ENCODE data around the gene CIZ1. TPM values are rescaled to one million over a fixed set of nuclear protein-coding genes. Genes with fewer than 3 reads are reported as not detected.

CIZ1 gene
- total and polyA plus RNA-seq, 2 of the 13 experiments (the other 11 are each of a cell fraction or from before 2014, with no cell fraction given): 30.6 to 50.3 TPM

DNA sequence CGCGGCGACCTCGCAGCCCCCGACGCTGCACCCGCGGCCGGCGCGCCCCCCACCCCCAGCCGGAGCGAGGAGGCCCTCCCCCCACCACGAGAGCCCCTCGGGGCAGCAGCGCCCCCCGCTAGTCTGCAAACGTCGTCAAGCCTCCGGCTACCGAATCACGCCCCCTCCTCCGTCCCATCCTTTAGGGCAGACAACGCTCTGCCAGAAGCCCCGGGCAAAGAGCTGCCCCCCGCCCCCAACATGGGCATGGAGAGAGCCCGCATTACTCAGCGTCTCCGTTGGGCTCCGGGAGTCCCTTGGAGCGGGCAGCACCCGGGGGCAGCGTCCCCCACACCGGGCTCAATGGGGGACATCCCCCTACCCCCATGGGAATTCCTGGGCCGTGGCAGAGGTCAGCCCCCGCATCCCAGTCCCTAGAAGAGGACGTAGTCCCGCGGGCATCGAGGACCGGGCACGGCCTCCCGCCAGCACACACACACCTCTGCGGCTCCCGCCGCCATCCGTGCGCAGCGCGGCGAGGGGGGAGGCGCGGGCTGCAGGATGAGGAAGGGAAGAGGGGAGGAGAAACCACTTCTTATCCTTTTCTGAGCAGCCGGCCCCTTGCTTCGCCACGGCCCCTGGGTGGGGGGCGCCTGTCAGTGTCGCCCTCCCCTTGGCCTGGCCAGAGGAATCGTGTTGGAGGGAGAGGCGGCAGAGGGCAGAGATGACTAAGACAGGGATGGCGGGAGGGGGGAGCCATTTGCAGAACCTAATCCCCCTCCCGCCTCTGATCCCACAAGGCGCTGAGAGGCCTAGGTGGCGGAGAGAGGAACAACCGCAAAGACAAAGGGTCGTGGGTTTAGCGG lies 12.6 kb upstream of the CIZ1 start (continued):
- TF ChIP-seq, protein P1, sequence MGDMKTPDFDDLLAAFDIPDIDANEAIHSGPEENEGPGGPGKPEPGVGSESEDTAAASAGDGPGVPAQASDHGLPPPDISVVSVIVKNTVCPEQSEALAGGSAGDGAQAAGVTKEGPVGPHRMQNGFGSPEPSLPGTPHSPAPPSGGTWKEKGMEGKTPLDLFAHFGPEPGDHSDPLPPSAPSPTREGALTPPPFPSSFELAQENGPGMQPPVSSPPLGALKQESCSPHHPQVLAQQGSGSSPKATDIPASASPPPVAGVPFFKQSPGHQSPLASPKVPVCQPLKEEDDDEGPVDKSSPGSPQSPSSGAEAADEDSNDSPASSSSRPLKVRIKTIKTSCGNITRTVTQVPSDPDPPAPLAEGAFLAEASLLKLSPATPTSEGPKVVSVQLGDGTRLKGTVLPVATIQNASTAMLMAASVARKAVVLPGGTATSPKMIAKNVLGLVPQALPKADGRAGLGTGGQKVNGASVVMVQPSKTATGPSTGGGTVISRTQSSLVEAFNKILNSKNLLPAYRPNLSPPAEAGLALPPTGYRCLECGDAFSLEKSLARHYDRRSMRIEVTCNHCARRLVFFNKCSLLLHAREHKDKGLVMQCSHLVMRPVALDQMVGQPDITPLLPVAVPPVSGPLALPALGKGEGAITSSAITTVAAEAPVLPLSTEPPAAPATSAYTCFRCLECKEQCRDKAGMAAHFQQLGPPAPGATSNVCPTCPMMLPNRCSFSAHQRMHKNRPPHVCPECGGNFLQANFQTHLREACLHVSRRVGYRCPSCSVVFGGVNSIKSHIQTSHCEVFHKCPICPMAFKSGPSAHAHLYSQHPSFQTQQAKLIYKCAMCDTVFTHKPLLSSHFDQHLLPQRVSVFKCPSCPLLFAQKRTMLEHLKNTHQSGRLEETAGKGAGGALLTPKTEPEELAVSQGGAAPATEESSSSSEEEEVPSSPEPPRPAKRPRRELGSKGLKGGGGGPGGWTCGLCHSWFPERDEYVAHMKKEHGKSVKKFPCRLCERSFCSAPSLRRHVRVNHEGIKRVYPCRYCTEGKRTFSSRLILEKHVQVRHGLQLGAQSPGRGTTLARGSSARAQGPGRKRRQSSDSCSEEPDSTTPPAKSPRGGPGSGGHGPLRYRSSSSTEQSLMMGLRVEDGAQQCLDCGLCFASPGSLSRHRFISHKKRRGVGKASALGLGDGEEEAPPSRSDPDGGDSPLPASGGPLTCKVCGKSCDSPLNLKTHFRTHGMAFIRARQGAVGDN (CRISPR knock-in tag; IDR thresholded peaks at IDR 0.05): peak; percentile 51

DNA sequence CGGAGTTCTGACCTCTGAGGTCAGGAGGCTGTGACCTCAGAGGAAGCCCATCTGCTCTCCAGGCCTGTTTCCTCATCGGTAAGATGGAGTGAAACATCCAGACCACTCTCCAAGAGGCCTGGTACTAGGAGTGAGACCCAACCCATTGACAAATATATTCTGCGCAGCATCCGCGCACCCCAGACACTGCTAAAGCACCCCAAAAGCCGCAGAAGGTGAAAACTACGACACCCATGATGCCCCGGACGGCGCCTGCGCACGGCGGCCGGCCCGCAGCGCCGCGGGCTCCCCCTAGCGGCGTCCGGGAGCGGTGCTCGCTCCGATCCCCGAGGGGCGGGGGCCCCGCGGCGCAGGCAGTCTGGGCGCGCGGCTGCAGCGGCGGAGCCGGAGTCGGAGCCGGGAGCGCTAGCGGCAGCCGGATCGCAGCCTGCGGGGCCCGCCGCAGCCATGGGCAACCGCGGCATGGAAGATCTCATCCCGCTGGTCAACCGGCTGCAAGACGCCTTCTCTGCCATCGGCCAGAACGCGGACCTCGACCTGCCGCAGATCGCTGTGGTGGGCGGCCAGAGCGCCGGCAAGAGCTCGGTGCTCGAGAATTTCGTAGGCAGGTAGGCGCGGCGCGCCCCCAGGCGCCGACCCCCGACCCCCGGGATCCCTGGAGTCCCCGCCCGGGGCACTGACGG lies 11.8 kb upstream of the CIZ1 start, which contains the start of gene DNM1:
TSS of gene DNM1 (plus strand) at position 356 of the 683 bp plus-strand sequence. CDS start at position 448, 92 bp downstream.
- Histone ChIP-seq H3K9me3 (ENCODE audit: low read length) (no peaks in the 10 kb centered on the region), H3K27me3 (ENCODE audit: control insufficient read depth in 1 of 2, insufficient read depth in 2 of 2, low read length in 2 of 2) (peaks cover 6 to 24% of the 10 kb centered on the region in 2 experiments; a peak in 4 of 5 replicates), H4K20me1 (ENCODE audit: insufficient read depth, low read length) (no peaks in the 10 kb centered on the region), H3K27ac (ENCODE audit: extremely low read length, insufficient read depth, low read length) (no peak within 1 kb of the TSS), H3K4me2 (ENCODE audit: low read depth, low read length) (peak within 1 kb of the TSS; percentile 92), H3K4me3 (replicated peaks in 1 of 3; ENCODE audit: insufficient read depth in 1 of 3, low read depth in 2 of 3, low read length in 3 of 3) (peak within 1 kb of the TSS; percentile 54 to 77 (median 69); a peak in 5 of 6 replicates), H3K79me2 (ENCODE audit: insufficient read depth, low read length) (no peaks in the 10 kb centered on the region), H2AFZ (ENCODE audit: low read length) (peak within 1 kb of the TSS; percentile 18), H3K36me3 (replicated peaks in 1 of 2; ENCODE audit: control insufficient read depth in 1 of 2, insufficient read depth in 2 of 2, low read length in 2 of 2) (no peaks in the 10 kb centered on the region), H3K4me1 (ENCODE audit: insufficient read depth, low read length) (peaks cover 51% of the 10 kb centered on the region), H3K9ac (ENCODE audit: insufficient read depth, low read depth, low read length) (peak within 1 kb of the TSS; percentile 50)
- 3% methylated on average over 6 of the region's 72 CpGs for WGBS (ENCODE audit: low lambda C conversion rate)
- ChIA-PET POLR2A (no interaction called here), CTCF (ENCODE audit: low intra/inter-chr PET ratio, low total read pairs) (no interaction called here)
- no peak for DNase-seq (ENCODE audit: low spot score)
- peak; percentile 82 for ATAC-seq
- BruUV-seq (replicated peaks): no TSS peak
- no peak for FAIRE-seq
- intact Hi-C loops (cut with micrococcal nuclease; ENCODE audit: unreplicated experiment): no loop called here
- in situ Hi-C loops (cut with HindIII; ENCODE audit: extremely low pct_ligation_motif_present, low pct_unique_long_range_greater_than_20kb): no loop called here
- TF ChIP-seq, protein P2, sequence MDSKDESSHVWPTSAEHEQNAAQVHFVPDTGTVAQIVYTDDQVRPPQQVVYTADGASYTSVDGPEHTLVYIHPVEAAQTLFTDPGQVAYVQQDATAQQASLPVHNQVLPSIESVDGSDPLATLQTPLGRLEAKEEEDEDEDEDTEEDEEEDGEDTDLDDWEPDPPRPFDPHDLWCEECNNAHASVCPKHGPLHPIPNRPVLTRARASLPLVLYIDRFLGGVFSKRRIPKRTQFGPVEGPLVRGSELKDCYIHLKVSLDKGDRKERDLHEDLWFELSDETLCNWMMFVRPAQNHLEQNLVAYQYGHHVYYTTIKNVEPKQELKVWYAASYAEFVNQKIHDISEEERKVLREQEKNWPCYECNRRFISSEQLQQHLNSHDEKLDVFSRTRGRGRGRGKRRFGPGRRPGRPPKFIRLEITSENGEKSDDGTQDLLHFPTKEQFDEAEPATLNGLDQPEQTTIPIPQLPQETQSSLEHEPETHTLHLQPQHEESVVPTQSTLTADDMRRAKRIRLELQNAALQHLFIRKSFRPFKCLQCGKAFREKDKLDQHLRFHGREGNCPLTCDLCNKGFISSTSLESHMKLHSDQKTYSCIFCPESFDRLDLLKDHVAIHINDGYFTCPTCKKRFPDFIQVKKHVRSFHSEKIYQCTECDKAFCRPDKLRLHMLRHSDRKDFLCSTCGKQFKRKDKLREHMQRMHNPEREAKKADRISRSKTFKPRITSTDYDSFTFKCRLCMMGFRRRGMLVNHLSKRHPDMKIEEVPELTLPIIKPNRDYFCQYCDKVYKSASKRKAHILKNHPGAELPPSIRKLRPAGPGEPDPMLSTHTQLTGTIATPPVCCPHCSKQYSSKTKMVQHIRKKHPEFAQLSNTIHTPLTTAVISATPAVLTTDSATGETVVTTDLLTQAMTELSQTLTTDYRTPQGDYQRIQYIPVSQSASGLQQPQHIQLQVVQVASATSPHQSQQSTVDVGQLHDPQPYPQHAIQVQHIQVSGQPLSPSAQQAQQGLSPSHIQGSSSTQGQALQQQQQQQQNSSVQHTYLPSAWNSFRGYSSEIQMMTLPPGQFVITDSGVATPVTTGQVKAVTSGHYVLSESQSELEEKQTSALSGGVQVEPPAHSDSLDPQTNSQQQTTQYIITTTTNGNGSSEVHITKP (CRISPR knock-in tag; IDR thresholded peaks at IDR 0.05; ENCODE audit: low read depth): no peak
- TF ChIP-seq, protein P3, sequence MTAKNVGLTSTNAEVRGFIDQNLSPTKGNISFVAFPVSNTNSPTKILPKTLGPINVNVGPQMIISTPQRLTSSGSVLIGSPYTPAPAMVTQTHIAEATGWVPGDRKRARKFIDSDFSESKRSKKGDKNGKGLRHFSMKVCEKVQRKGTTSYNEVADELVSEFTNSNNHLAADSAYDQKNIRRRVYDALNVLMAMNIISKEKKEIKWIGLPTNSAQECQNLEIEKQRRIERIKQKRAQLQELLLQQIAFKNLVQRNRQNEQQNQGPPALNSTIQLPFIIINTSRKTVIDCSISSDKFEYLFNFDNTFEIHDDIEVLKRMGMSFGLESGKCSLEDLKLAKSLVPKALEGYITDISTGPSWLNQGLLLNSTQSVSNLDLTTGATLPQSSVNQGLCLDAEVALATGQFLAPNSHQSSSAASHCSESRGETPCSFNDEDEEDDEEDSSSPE (CRISPR knock-in tag; IDR thresholded peaks at IDR 0.05): peak; percentile 23; the same call in 1 of the 2 replicates
- TF ChIP-seq ATF7-NPFF (CRISPR knock-in tag; IDR thresholded peaks at IDR 0.05; ENCODE audit: low read depth) (no peak), POLR2AphosphoS2 (IDR thresholded peaks at IDR 0.05; ENCODE audit: low read depth, low read length) (no peak), NR2F1 (CRISPR knock-in tag; IDR thresholded peaks at IDR 0.05) (peak; percentile 49 to 91; a peak in 3 of 4 replicates), TSC22D2 (CRISPR knock-in tag; IDR thresholded peaks at IDR 0.05; ENCODE audit: borderline replicate concordance) (no peak)
- TF ChIP-seq, protein P4, sequence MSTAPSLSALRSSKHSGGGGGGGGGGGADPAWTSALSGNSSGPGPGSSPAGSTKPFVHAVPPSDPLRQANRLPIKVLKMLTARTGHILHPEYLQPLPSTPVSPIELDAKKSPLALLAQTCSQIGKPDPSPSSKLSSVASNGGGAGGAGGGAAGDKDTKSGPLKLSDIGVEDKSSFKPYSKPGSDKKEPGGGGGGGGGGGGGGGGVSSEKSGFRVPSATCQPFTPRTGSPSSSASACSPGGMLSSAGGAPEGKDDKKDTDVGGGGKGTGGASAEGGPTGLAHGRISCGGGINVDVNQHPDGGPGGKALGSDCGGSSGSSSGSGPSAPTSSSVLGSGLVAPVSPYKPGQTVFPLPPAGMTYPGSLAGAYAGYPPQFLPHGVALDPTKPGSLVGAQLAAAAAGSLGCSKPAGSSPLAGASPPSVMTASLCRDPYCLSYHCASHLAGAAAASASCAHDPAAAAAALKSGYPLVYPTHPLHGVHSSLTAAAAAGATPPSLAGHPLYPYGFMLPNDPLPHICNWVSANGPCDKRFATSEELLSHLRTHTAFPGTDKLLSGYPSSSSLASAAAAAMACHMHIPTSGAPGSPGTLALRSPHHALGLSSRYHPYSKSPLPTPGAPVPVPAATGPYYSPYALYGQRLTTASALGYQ (CRISPR knock-in tag; IDR thresholded peaks at IDR 0.05): no peak

All from HepG2 (cell line).